ENCODE measurements around the gene SYTL3.

GRCh38 chr6:158620963-158621693, 28.7 kb upstream of the SYTL3 start:
- TF ChIP-seq CTCF (IDR thresholded peaks at IDR 0.05) (no peak), POLR2A (IDR thresholded peaks at IDR 0.05) (no peak), POLR2AphosphoS5 (IDR thresholded peaks at IDR 0.05) (no peak), EP300 (IDR thresholded peaks at IDR 0.05) (no peak)

All from stomach (tissue), 4 donors.